HCT116 (cell line): Measurements from ENCODE around the gene C5orf46. TPM values are rescaled to one million over a fixed set of nuclear protein-coding genes. Genes with fewer than 3 reads are reported as not detected.
"Not testable (repeated sequence)": the region's sequence is repeated elsewhere in the genome, so short reads cannot be mapped to it uniquely, and the experiment has no call there.

Experiments
- ATAC-seq: fragments of 200-7000 bp; cut with Tn5 transposase; 2 replicates; pipeline ENCODE4 v1.9.1; 2020; ENCODE audit warnings: mild to moderate bottlenecking, moderate library complexity
- BruUV-seq: library from RNA; stranded (reverse); fragments of 400-500 nt; replicated peaks from 2 replicates; lab custom pipeline; 2021; lab: Mats Ljungman, UMichigan
- CTCF ChIA-PET: fragments of 300-600 bp; sonication (Branson Sonifier 250); formaldehyde crosslinking; loops from one replicate; lab custom pipeline; 2021; ENCODE audit warnings: antibody characterized with exemption; lab: Charles Lee
- POLR2A ChIA-PET: fragments of 300-600, 350-600 bp; sonication (Branson Sonifier 250); formaldehyde crosslinking; loops from one replicate; lab custom pipeline; 2021; ENCODE audit warnings: antibody characterized with exemption; lab: Charles Lee
- RAD21 ChIA-PET, 2 experiments: fragments of 300-600 bp; sonication (Branson Sonifier 250); formaldehyde crosslinking; loops; one replicate each; lab custom pipeline; 2023; ENCODE audit warnings: low total read pairs in 2 of 2; ENCODE audit not compliant: uncharacterized antibody in 2 of 2, unreplicated experiment in 2 of 2, low non-redundant PET in 1 of 2; lab: Charles Lee
- DNase-seq: peaks from one replicate; pipeline ENCODE4 v3.0.0-alpha.2; 2010; ENCODE audit warnings: low read depth, low spot score
- H2AFZ ChIP-seq: fragments of 200-600 bp; shearing (Covaris generic), sonication (generic); 2 replicates; pipeline ENCODE4 v1.6.1; 2017; ENCODE audit warnings: low read depth, mixed run types, mixed read lengths, antibody characterized with exemption, low read length; ENCODE audit not compliant: poor library complexity, severe bottlenecking
- H3K27ac ChIP-seq: 2 replicates; pipeline ENCODE4 v1.5.1; 2012; ENCODE audit warnings: low read depth, low read length
- H3K27me3 ChIP-seq: fragments of 200-600 bp; sonication (generic); 2 replicates; pipeline ENCODE4 v1.6.1; 2016; ENCODE audit warnings: mixed run types, low read length, mixed read lengths; ENCODE audit not compliant: insufficient read depth
- H3K36me3 ChIP-seq, 2 experiments: fragments of 200-500 bp in 1 of 2; fragments of 200-600 bp in 1 of 2; sonication (Bioruptor generic) in 1 of 2; sonication (generic) in 1 of 2; 2 replicates each; pipeline versions ENCODE4 v1.5.1 to v1.6.1; 2014 to 2016; ENCODE audit warnings: low read length in 2 of 2, inconsistent platforms in 1 of 2, mixed read lengths in 1 of 2, mixed run types in 1 of 2; ENCODE audit not compliant: insufficient read depth in 2 of 2, control insufficient read depth in 1 of 2
- H3K4me1 ChIP-seq, 2 experiments: fragments of 200-600 bp in 1 of 2; sonication (generic) in 1 of 2; 2 replicates each; pipeline versions ENCODE4 v1.5.1 to v1.6.1; 2012 to 2017; ENCODE audit warnings: low read length in 2 of 2, inconsistent platforms in 1 of 2, mild to moderate bottlenecking in 1 of 2, mixed read lengths in 1 of 2, mixed run types in 1 of 2, moderate library complexity in 1 of 2; ENCODE audit not compliant: insufficient read depth in 2 of 2, control insufficient read depth in 1 of 2
- H3K4me2 ChIP-seq: fragments of 200-600 bp; sonication (generic); 2 replicates; pipeline ENCODE4 v1.6.1; 2017; ENCODE audit warnings: mixed run types, low read length, mixed read lengths
- H3K4me3 ChIP-seq, 2 experiments: fragments of 200-600 bp in 1 of 2; sonication (generic) in 1 of 2; replicated peaks in 1 of 2; 2 replicates each; pipeline ENCODE4 v1.5.1; 2011 to 2016; ENCODE audit warnings: low read length in 2 of 2, control low read depth in 1 of 2, low read depth in 1 of 2, mild to moderate bottlenecking in 1 of 2, mixed read lengths in 1 of 2, mixed run types in 1 of 2
- H3K79me2 ChIP-seq: fragments of 200-600 bp; sonication (generic); 2 replicates; pipeline ENCODE4 v1.6.1; 2017; ENCODE audit warnings: mild to moderate bottlenecking, mixed run types, low read length, moderate library complexity, mixed read lengths; ENCODE audit not compliant: insufficient read depth
- H3K9ac ChIP-seq: fragments of 200-600 bp; sonication (generic); 2 replicates; pipeline ENCODE4 v1.6.1; 2016; ENCODE audit warnings: low read length, mixed read lengths
- H3K9me2 ChIP-seq: fragments of 200-600 bp; sonication (generic), shearing (Covaris generic); 2 replicates; pipeline ENCODE4 v1.6.1; 2017; ENCODE audit warnings: mixed run types, mild to moderate bottlenecking, moderate library complexity; ENCODE audit not compliant: insufficient read depth
- H3K9me3 ChIP-seq, 2 experiments: fragments of 200-500 bp in 1 of 2; fragments of 200-600 bp in 1 of 2; sonication (Bioruptor generic) in 1 of 2; sonication (generic) in 1 of 2; 2 replicates each; pipeline ENCODE4 v1.6.1; 2014 to 2017; ENCODE audit warnings: low read length in 2 of 2, mixed read lengths in 2 of 2, inconsistent platforms in 1 of 2, low read depth in 1 of 2, mild to moderate bottlenecking in 1 of 2, mixed run types in 1 of 2, moderate library complexity in 1 of 2; ENCODE audit not compliant: control insufficient read depth in 1 of 2, insufficient read depth in 1 of 2
- H4K20me1 ChIP-seq: fragments of 200-600 bp; sonication (generic), shearing (Covaris generic); 2 replicates; pipeline ENCODE4 v1.6.1; 2017; ENCODE audit warnings: mixed run types, mild to moderate bottlenecking, moderate library complexity; ENCODE audit not compliant: insufficient read depth
- intact Hi-C: fragments of 100-400 bp; cut with micrococcal nuclease; formaldehyde crosslinking; loops from 2 replicates; pipeline ENCODE4 v1.10.0; 2022
- total RNA-seq: library from RNA; stranded (reverse); gene quantifications from one replicate; pipeline ENCODE4 v1.2.1, GENCODE V29; 2021; ENCODE audit not compliant: unreplicated experiment

The C5orf46 gene
- total RNA-seq, 1 experiment from 2014 or later, result not detected

- BruUV-seq, H3K9me3 ChIP-seq, ATAC-seq, H3K4me2 ChIP-seq, H4K20me1 ChIP-seq, RAD21 ChIA-PET, POLR2A ChIA-PET, H3K4me1 ChIP-seq, H3K27ac ChIP-seq, H3K9ac ChIP-seq, H3K4me3 ChIP-seq, CTCF ChIA-PET, H3K9me2 ChIP-seq, H3K36me3 ChIP-seq, H2AFZ ChIP-seq, H3K79me2 ChIP-seq, DNase-seq, intact Hi-C loops, H3K27me3 ChIP-seq: not testable (repeated sequence)
Observed at GRCh38 chr5:147872744-147873435, 33.4 kb downstream of the C5orf46 start.

GRCh38 chr5:147871980-147872549 lies 34.3 kb downstream of the C5orf46 start:
- H4K20me1 ChIP-seq, ATAC-seq, intact Hi-C loops, H3K27me3 ChIP-seq, H3K9ac ChIP-seq, H2AFZ ChIP-seq, DNase-seq, H3K4me3 ChIP-seq, CTCF ChIA-PET, BruUV-seq, H3K36me3 ChIP-seq, H3K27ac ChIP-seq, H3K79me2 ChIP-seq, H3K4me2 ChIP-seq, H3K9me3 ChIP-seq, RAD21 ChIA-PET, H3K4me1 ChIP-seq, H3K9me2 ChIP-seq, POLR2A ChIA-PET: not testable (repeated sequence)

- H3K79me2 ChIP-seq, H3K27me3 ChIP-seq, POLR2A ChIA-PET, BruUV-seq, RAD21 ChIA-PET, ATAC-seq, H2AFZ ChIP-seq, H3K4me3 ChIP-seq, DNase-seq, H3K4me1 ChIP-seq, intact Hi-C loops, H3K4me2 ChIP-seq, H3K36me3 ChIP-seq, H4K20me1 ChIP-seq, H3K9me3 ChIP-seq, H3K9me2 ChIP-seq, H3K9ac ChIP-seq, H3K27ac ChIP-seq, CTCF ChIA-PET: not testable (repeated sequence)
Observed at GRCh38 chr5:147869892-147870291, 36.4 kb downstream of the C5orf46 start.
